ENCODE data around the gene OR5A2. TPM values are rescaled to one million over a fixed set of nuclear protein-coding genes. Genes with fewer than 3 reads are reported as not detected.

OR5A2 gene
- total RNA-seq, 2 experiments from 2014 or later: not detected

DNA sequence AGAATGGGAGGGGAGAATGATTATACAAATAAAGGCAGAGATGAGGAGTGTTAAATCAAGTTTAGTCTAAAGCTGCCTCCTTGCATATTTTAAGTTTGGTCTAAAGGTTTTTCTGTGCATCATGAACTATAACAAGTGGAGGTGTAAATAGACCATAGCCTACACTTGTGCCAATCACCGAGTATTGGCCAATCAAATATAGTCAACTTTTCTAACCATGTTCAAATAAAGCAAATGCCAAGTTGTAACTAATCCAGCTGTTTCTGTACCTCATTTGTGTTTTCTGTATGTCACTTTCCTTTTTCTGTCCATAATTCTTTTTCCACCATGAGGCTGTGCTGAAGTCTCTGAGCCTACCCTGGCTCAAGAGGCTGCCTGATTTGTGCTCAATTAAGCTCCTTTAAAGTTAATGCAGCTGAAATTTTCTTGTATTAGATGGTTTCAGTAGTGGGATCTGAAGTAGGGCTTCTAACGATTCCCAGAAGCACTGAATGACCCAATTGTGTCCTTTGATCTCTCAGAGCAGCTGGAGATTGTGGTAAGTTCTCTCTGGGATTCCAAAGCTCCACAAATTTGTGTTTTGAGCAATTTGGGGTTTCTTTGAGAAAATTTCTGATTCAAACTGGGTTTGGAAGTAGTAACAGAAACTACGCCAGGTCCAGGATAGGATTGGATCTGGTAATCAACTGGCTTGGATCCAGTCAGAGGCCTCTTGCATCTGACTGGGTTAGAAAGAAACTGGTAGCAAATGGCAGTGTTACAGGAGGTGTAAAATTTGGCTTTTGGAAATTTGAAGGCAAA lies 25.6 kb downstream of the OR5A2 start:
- no peak for TF ChIP-seq EZH2phosphoT487 (IDR thresholded peaks at IDR 0.05; ENCODE audit: borderline replicate concordance, low read depth, low read length)
- TF ChIP-seq, protein P1, sequence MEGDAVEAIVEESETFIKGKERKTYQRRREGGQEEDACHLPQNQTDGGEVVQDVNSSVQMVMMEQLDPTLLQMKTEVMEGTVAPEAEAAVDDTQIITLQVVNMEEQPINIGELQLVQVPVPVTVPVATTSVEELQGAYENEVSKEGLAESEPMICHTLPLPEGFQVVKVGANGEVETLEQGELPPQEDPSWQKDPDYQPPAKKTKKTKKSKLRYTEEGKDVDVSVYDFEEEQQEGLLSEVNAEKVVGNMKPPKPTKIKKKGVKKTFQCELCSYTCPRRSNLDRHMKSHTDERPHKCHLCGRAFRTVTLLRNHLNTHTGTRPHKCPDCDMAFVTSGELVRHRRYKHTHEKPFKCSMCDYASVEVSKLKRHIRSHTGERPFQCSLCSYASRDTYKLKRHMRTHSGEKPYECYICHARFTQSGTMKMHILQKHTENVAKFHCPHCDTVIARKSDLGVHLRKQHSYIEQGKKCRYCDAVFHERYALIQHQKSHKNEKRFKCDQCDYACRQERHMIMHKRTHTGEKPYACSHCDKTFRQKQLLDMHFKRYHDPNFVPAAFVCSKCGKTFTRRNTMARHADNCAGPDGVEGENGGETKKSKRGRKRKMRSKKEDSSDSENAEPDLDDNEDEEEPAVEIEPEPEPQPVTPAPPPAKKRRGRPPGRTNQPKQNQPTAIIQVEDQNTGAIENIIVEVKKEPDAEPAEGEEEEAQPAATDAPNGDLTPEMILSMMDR (conservative IDR thresholded peaks at IDR 0.05; ENCODE audit: low read length): no peak
- BruUV-seq (replicated peaks): no TSS peak
- H2AFZ ChIP-seq (ENCODE audit: low read length): no peak overlapping the region
- ChIA-PET CTCF (ENCODE audit: unreplicated experiment) (interaction anchor here (0.6 to 0.9 kb wide), 2 partner anchors 18 to 673 kb away, joined by 3 read pairs; no protein-coding TSS in a partner anchor), POLR2A (interaction anchor here (0.7 to 0.8 kb wide), 4 partner anchors 12 to 106 kb away, joined by 3 to 4 read pairs (median 3); no protein-coding TSS in a partner anchor)
- H3K79me2 ChIP-seq (ENCODE audit: insufficient read depth, low read depth, low read length): no peaks in the 10 kb centered on the region
- no peak overlapping the region for H3K4me2 ChIP-seq (ENCODE audit: low read length)
- no peak for DNase-seq (ENCODE audit: low spot score)
- no peak overlapping the region for H3K27ac ChIP-seq (ENCODE audit: low read depth, low read length, poor library complexity, severe bottlenecking)
- peaks cover 22% of the 10 kb centered on the region for H3K9me3 ChIP-seq (ENCODE audit: low read length)
- H4K20me1 ChIP-seq (ENCODE audit: insufficient read depth, low read length): no peaks in the 10 kb centered on the region
- no peak overlapping the region for H3K4me3 ChIP-seq (ENCODE audit: low read depth, low read length, poor library complexity, severe bottlenecking)
- no peaks in the 10 kb centered on the region for H3K36me3 ChIP-seq (ENCODE audit: insufficient read depth, low read length)
- intact Hi-C loops (cut with micrococcal nuclease; ENCODE audit: unreplicated experiment): no loop called here
- H3K4me1 ChIP-seq (ENCODE audit: insufficient read depth, low read length, poor library complexity, severe bottlenecking): no peaks in the 10 kb centered on the region
- H3K9me2 ChIP-seq (ENCODE audit: insufficient read depth, low read length): no peaks in the 10 kb centered on the region

DNA sequence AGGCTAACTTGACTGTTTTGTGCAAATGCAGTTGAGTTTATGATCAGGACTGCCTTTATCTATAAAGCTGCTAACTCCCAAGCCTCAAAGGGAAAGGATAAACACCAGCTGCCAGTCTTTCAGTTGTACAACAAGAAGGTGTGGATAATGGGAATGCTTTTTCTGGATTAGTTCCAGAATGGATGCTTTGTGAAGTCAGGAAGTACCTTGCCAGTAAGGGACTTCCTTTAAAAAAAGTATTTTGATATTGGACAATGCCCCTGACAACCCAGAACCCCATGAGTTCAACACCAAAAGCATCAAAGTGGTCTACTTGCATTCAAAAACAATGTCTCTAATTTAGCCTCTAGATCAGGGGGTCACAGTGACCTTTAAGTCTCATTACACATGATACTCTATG lies 32.0 kb downstream of the OR5A2 start:
- CTCF ChIA-PET (ENCODE audit: unreplicated experiment): no interaction called here
- Histone ChIP-seq H3K4me1 (ENCODE audit: insufficient read depth, low read length, poor library complexity, severe bottlenecking) (no peaks in the 10 kb centered on the region), H3K4me2 (ENCODE audit: low read length) (no peak overlapping the region), H4K20me1 (ENCODE audit: insufficient read depth, low read length) (no peaks in the 10 kb centered on the region), H3K79me2 (ENCODE audit: insufficient read depth, low read depth, low read length) (no peaks in the 10 kb centered on the region), H3K27ac (ENCODE audit: low read depth, low read length, poor library complexity, severe bottlenecking) (no peak overlapping the region), H3K4me3 (ENCODE audit: low read depth, low read length, poor library complexity, severe bottlenecking) (no peak overlapping the region), H2AFZ (ENCODE audit: low read length) (no peak overlapping the region), H3K36me3 (ENCODE audit: insufficient read depth, low read length) (no peaks in the 10 kb centered on the region), H3K9me2 (ENCODE audit: insufficient read depth, low read length) (no peaks in the 10 kb centered on the region), H3K9me3 (ENCODE audit: low read length) (no peaks in the 10 kb centered on the region)
- TF ChIP-seq EZH2phosphoT487 (IDR thresholded peaks at IDR 0.05; ENCODE audit: borderline replicate concordance, low read depth, low read length): no peak
- TF ChIP-seq, protein P1 (conservative IDR thresholded peaks at IDR 0.05; ENCODE audit: low read length): no peak
- no TSS peak for BruUV-seq (replicated peaks)
- POLR2A ChIA-PET: interaction anchor here (0.6 to 1.4 kb wide), 3 partner anchors 32 to 127 kb away, joined by 3 to 4 read pairs (median 3); no protein-coding TSS in a partner anchor
- intact Hi-C loops (cut with micrococcal nuclease; ENCODE audit: unreplicated experiment): no loop called here
- DNase-seq (ENCODE audit: low spot score): no peak

Measured in OCI-LY7 (cell line).